Measurements from ENCODE around the gene TNFAIP3. TPM values are rescaled to one million over a fixed set of nuclear protein-coding genes. Genes with fewer than 3 reads are reported as not detected.
"Not testable (repeated sequence)": the region's sequence is repeated elsewhere in the genome, so short reads cannot be mapped to it uniquely, and the experiment has no call there.

Gene TNFAIP3
- total and polyA plus RNA-seq, 2 donors (not counting 3 experiments of a cell fraction or from before 2014, with no cell fraction given) = 4.0 to 8.6 TPM

DNA sequence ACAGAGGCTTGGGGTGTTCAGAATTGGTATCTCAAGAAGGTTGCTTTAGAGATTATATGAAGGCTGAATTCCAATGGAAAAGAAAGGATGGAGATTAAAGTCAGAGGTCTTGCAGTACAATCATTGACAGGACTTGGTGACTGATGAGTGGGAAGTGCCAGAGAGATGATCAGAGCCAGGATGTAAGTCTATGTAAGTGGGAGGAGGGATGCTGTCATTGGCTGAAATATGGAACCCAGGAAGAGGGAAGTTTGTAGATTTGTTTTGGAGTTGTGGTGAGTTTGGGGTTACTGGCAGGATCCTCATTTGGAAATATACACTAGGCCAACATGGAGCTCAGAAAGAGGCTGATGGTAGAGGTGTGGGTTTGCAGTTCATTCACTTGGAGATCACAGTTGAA lies 23.8 kb upstream of the TNFAIP3 start:
- TF ChIP-seq, protein P1, sequence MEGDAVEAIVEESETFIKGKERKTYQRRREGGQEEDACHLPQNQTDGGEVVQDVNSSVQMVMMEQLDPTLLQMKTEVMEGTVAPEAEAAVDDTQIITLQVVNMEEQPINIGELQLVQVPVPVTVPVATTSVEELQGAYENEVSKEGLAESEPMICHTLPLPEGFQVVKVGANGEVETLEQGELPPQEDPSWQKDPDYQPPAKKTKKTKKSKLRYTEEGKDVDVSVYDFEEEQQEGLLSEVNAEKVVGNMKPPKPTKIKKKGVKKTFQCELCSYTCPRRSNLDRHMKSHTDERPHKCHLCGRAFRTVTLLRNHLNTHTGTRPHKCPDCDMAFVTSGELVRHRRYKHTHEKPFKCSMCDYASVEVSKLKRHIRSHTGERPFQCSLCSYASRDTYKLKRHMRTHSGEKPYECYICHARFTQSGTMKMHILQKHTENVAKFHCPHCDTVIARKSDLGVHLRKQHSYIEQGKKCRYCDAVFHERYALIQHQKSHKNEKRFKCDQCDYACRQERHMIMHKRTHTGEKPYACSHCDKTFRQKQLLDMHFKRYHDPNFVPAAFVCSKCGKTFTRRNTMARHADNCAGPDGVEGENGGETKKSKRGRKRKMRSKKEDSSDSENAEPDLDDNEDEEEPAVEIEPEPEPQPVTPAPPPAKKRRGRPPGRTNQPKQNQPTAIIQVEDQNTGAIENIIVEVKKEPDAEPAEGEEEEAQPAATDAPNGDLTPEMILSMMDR (IDR thresholded peaks at IDR 0.05; ENCODE audit: extremely low read depth in 1 of 2, insufficient read depth in 1 of 2, low read depth in 1 of 2, low read length in 2 of 2) = no peak
- TF ChIP-seq FOS (IDR thresholded peaks at IDR 0.05; ENCODE audit: borderline replicate concordance, insufficient read depth, low read length) (no peak), JUN (IDR thresholded peaks at IDR 0.05; ENCODE audit: borderline replicate concordance, insufficient read depth, insufficient read length, low read depth) (no peak), MYC (IDR thresholded peaks at IDR 0.05; ENCODE audit: low read depth, low read length) (no peak), POLR2AphosphoS5 (IDR thresholded peaks at IDR 0.05; ENCODE audit: insufficient read depth, low read depth, low read length) (no peak), EZH2 (IDR thresholded peaks at IDR 0.05; ENCODE audit: borderline replicate concordance, low read depth, low read length, severe bottlenecking) (no peak), POLR2A (IDR thresholded peaks at IDR 0.05; ENCODE audit: low read depth, low read length) (no peak), GATA2 (IDR thresholded peaks at IDR 0.05; ENCODE audit: insufficient read depth, insufficient read length, low read depth, low read length) (no peak)
- TF ChIP-seq, protein P2, sequence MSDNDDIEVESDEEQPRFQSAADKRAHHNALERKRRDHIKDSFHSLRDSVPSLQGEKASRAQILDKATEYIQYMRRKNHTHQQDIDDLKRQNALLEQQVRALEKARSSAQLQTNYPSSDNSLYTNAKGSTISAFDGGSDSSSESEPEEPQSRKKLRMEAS (IDR thresholded peaks at IDR 0.05; ENCODE audit: insufficient read depth, insufficient read length) = no peak
- ChIA-PET POLR2A (no interaction called here), CTCF (no interaction called here)
- Histone ChIP-seq H2AFZ (ENCODE audit: low read depth, low read length) (no peak overlapping the region), H3K36me3 (ENCODE audit: control insufficient read depth in 2 of 2, extremely low read depth in 1 of 2, insufficient read depth in 2 of 2, low read length in 2 of 2) (no peaks in the 10 kb centered on the region), H3K9me3 (replicated peaks; ENCODE audit: control insufficient read depth, insufficient read depth, low read length) (no peaks in the 10 kb centered on the region), H4K20me1 (replicated peaks; ENCODE audit: control insufficient read depth, extremely low read depth, insufficient read depth, low read length) (no peaks in the 10 kb centered on the region), H3K27me3 (ENCODE audit: control insufficient read depth in 2 of 2, insufficient read depth in 2 of 2, low read length in 2 of 2) (no peaks in the 10 kb centered on the region), H3K4me2 (ENCODE audit: insufficient read depth, low read length) (no peak overlapping the region), H3K4me3 (replicated peaks in 1 of 3; ENCODE audit: insufficient read depth in 1 of 3, low read depth in 1 of 3, low read length in 3 of 3) (no peak overlapping the region), H3K9ac (replicated peaks; ENCODE audit: extremely low read depth, insufficient read depth, low read length) (no peak overlapping the region), H3K9me1 (replicated peaks; ENCODE audit: control insufficient read depth, extremely low read depth, insufficient read depth, low read length) (no peaks in the 10 kb centered on the region), H3K4me1 (ENCODE audit: control insufficient read depth, extremely low read depth, insufficient read depth, low read length) (no peaks in the 10 kb centered on the region), H3K79me2 (ENCODE audit: control insufficient read depth, insufficient read depth, low read length) (no peaks in the 10 kb centered on the region), H3K27ac (ENCODE audit: insufficient read depth, low read depth, low read length) (no peak overlapping the region)
- BruUV-seq (replicated peaks) = no TSS peak
- intact Hi-C loops (cut with micrococcal nuclease) (no loop called here), dilution Hi-C loops (cut with MboI; ENCODE audit: extremely low pct_ligation_motif_present, low sequenced_read_pairs) (no loop called here)
- DNase-seq (ENCODE audit: low read depth, low spot score) (no peak), FAIRE-seq (no peak)

DNA sequence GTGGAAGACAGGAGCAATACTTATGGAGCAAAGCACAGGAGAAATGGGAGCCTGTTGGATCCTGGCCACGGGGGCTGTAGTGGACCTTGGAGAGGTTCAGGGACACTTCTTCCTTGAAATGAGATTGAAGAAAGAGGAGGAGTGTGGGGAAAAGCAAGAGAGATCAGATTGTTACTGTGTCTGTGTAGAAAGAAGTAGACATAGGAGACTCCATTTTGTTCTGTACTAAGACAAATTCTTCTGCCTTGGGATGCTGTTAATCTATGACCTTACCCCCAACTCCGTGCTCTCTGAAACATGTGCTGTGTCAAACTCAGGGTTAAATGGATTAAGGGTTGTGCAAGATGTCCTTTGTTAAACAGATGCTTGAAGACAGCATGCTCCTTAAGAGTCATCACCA lies 22.7 kb upstream of the TNFAIP3 start:
- POLR2A ChIA-PET; DNase-seq (ENCODE audit: low read depth, low spot score); H3K9me1 ChIP-seq (replicated peaks; ENCODE audit: control insufficient read depth, extremely low read depth, insufficient read depth, low read length); H2AFZ ChIP-seq (ENCODE audit: low read depth, low read length); CTCF ChIA-PET; H3K27ac ChIP-seq (ENCODE audit: insufficient read depth, low read depth, low read length); H3K4me2 ChIP-seq (ENCODE audit: insufficient read depth, low read length); H4K20me1 ChIP-seq (replicated peaks; ENCODE audit: control insufficient read depth, extremely low read depth, insufficient read depth, low read length); H3K4me3 ChIP-seq (replicated peaks in 1 of 3; ENCODE audit: insufficient read depth in 1 of 3, low read depth in 1 of 3, low read length in 3 of 3); BruUV-seq (replicated peaks); H3K79me2 ChIP-seq (ENCODE audit: control insufficient read depth, insufficient read depth, low read length); dilution Hi-C loops (cut with MboI; ENCODE audit: extremely low pct_ligation_motif_present, low sequenced_read_pairs); intact Hi-C loops (cut with micrococcal nuclease); H3K9ac ChIP-seq (replicated peaks; ENCODE audit: extremely low read depth, insufficient read depth, low read length); H3K27me3 ChIP-seq (ENCODE audit: control insufficient read depth in 2 of 2, insufficient read depth in 2 of 2, low read length in 2 of 2); H3K4me1 ChIP-seq (ENCODE audit: control insufficient read depth, extremely low read depth, insufficient read depth, low read length); H3K9me3 ChIP-seq (replicated peaks; ENCODE audit: control insufficient read depth, insufficient read depth, low read length); H3K36me3 ChIP-seq (ENCODE audit: control insufficient read depth in 2 of 2, extremely low read depth in 1 of 2, insufficient read depth in 2 of 2, low read length in 2 of 2); FAIRE-seq: not testable (repeated sequence)

DNA sequence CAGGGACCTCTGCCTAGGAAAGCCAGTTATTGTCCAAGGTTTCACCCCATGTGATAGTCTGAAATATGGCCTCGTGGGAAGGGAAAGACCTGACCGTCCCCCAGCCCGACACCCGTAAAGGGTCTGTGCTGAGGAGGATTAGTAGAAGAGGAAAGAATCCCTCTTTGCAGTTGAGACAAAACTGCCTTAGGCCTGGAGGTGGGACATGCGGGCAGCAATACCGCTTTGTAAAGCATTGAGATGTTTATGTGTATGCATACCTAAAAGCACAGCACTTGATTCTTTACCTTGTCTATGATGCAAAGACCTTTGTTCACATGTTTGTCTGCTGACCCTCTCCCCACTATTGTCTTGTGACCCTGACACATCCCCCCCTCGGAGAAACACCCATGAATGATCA lies 22.3 kb upstream of the TNFAIP3 start:
- H3K79me2 ChIP-seq (ENCODE audit: control insufficient read depth, insufficient read depth, low read length); H3K9me3 ChIP-seq (replicated peaks; ENCODE audit: control insufficient read depth, insufficient read depth, low read length); CTCF ChIA-PET; H3K36me3 ChIP-seq (ENCODE audit: control insufficient read depth in 2 of 2, extremely low read depth in 1 of 2, insufficient read depth in 2 of 2, low read length in 2 of 2); H3K27ac ChIP-seq (ENCODE audit: insufficient read depth, low read depth, low read length); FAIRE-seq; BruUV-seq (replicated peaks); H4K20me1 ChIP-seq (replicated peaks; ENCODE audit: control insufficient read depth, extremely low read depth, insufficient read depth, low read length); DNase-seq (ENCODE audit: low read depth, low spot score); H3K4me2 ChIP-seq (ENCODE audit: insufficient read depth, low read length); H3K9ac ChIP-seq (replicated peaks; ENCODE audit: extremely low read depth, insufficient read depth, low read length); H3K27me3 ChIP-seq (ENCODE audit: control insufficient read depth in 2 of 2, insufficient read depth in 2 of 2, low read length in 2 of 2); H3K9me1 ChIP-seq (replicated peaks; ENCODE audit: control insufficient read depth, extremely low read depth, insufficient read depth, low read length); POLR2A ChIA-PET; H2AFZ ChIP-seq (ENCODE audit: low read depth, low read length); H3K4me1 ChIP-seq (ENCODE audit: control insufficient read depth, extremely low read depth, insufficient read depth, low read length); H3K4me3 ChIP-seq (replicated peaks in 1 of 3; ENCODE audit: insufficient read depth in 1 of 3, low read depth in 1 of 3, low read length in 3 of 3); dilution Hi-C loops (cut with MboI; ENCODE audit: extremely low pct_ligation_motif_present, low sequenced_read_pairs): not testable (repeated sequence)
- intact Hi-C loops (cut with micrococcal nuclease) = loop anchor here (1.0 kb wide), 1 partner anchor 101 kb away; no protein-coding TSS in a partner anchor
